Measurements from ENCODE around the gene SLU7.

DNA sequence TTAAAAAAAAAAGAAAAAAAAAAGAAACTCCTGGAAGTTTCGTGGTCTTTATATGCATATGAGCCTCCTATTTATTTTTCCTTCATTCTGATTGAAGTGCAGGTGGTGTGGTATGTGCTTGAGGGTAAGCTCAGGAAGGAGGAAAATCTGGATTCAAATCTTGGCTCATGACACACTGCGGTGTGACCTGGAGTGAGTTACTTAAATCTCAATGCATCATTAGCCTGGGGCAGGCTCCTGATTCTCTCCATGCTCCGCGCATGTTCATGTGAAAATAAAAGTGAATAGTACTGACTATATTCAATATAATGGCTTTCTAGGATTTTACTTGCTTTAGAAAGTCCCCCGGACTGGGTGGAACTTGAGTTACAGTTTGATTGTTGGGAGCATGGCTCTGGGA lies 38.4 kb upstream of the SLU7 start:
- TF ChIP-seq, protein P1, sequence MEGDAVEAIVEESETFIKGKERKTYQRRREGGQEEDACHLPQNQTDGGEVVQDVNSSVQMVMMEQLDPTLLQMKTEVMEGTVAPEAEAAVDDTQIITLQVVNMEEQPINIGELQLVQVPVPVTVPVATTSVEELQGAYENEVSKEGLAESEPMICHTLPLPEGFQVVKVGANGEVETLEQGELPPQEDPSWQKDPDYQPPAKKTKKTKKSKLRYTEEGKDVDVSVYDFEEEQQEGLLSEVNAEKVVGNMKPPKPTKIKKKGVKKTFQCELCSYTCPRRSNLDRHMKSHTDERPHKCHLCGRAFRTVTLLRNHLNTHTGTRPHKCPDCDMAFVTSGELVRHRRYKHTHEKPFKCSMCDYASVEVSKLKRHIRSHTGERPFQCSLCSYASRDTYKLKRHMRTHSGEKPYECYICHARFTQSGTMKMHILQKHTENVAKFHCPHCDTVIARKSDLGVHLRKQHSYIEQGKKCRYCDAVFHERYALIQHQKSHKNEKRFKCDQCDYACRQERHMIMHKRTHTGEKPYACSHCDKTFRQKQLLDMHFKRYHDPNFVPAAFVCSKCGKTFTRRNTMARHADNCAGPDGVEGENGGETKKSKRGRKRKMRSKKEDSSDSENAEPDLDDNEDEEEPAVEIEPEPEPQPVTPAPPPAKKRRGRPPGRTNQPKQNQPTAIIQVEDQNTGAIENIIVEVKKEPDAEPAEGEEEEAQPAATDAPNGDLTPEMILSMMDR (IDR thresholded peaks at IDR 0.05) = no peak
- TF ChIP-seq POLR2A (IDR thresholded peaks at IDR 0.05) = no peak

Measured in body of pancreas (tissue), 4 donors.